Pancreas (tissue), 10 donors: Measurements from ENCODE around the gene ENKD1. TPM values are rescaled to one million over a fixed set of nuclear protein-coding genes. Genes with fewer than 3 reads are reported as not detected.

Experiments
- ATAC-seq, 4 donors: fragments of 200-7000 bp; cut with Tn5 transposase; one replicate each; pipeline versions ENCODE4 v1.8.0 to v1.9.1; 2020; ENCODE audit warnings: mild to moderate bottlenecking in 4 of 4, moderate library complexity in 4 of 4
- DNase-seq, 6 donors: peaks; one replicate each; pipeline ENCODE4 v3.0.0-alpha.2; 2020
- FAIRE-seq: peaks from 2 replicates; lab custom pipeline; 2012; peaks lifted over from hg19 to GRCh38; lab: Jason Lieb, UNC
- H3K27ac ChIP-seq, 4 donors: fragments of 200-600 bp; sonication (generic); 1 replicate in 3 of 4; 2 replicates in 1 of 4; pipeline versions ENCODE4 v1.5.0 to v1.8.0; 2020
- H3K27me3 ChIP-seq, 4 donors: fragments of 200-600 bp; one replicate each; pipeline ENCODE4 v1.8.0; 2021
- H3K36me3 ChIP-seq, 3 donors: fragments of 200-600 bp; sonication (generic) in 1 of 3; one replicate each; pipeline versions ENCODE4 v1.5.0 to v1.8.0; 2020 to 2021
- H3K4me1 ChIP-seq, 3 donors: fragments of 200-600 bp; one replicate each; pipeline ENCODE4 v1.8.0; 2021
- H3K4me3 ChIP-seq, 4 donors: fragments of 200-600 bp; sonication (generic) in 2 of 4; one replicate each; pipeline versions ENCODE4 v1.5.0 to v1.8.0; 2020 to 2021
- H3K9me3 ChIP-seq, 4 donors: fragments of 200-600 bp; one replicate each; pipeline ENCODE4 v1.8.0; 2021
- WGBS, 2 donors: extraction: QIAGEN DNeasy Blood & Tissue Kit; methylation state at CpG; one replicate each; pipeline ENCODE4 v1.1.7; 2013; 5-methylcytosine and 5-hydroxymethylcytosine counted together
- intact Hi-C, 3 donors: fragments of 100-400 bp; cut with DNase I; formaldehyde crosslinking; loops; one replicate each; pipeline versions ENCODE4 v1.11.1 to v1.14.2; 2022
- polyA plus RNA-seq, 2 donors: library from polyadenylated mRNA; stranded (reverse); fragments of 200-250 nt; gene quantifications; one replicate each; pipeline ENCODE4 v1.2.3, GENCODE V29; 2013
- total RNA-seq, 6 donors: library from RNA; stranded (reverse); fragmentation: NEBNext Ultra II Directional in 4 of 6; extraction: Animal tissue kit (Norgen Biotek cat#: 25700) in 4 of 6; gene quantifications; one replicate each; pipeline versions ENCODE4 v1.2.1 to v1.2.4, GENCODE V29; 2021 to 2023
- TF ChIP-seq, protein P1 (sequence below), 4 donors: fragments of 200-600 bp; sonication (generic) in 3 of 4; IDR thresholded peaks; one replicate each; pipeline versions ENCODE4 v1.5.0 to v1.8.0; 2021; ENCODE audit warnings: antibody characterized with exemption in 4 of 4
- donor health status: healthy with polysubstance abuse.
- donor health status: DM: no; HTN: no; CAD: no; lungs with moderate emphysema.
- donor health status: DM: no; HTN: no; CAD: no.
- donor health status: control.
- donor health status: control.
- donor health status: Bipolar disorder and iron deficiency.
- donor health status: DM: yes; HTN: yes; CAD: no.
- donor health status: DM: no; HTN: no; CAD: no.
- donor health status: DM: no; HTN: no; CAD: no.
- donor health status: DM: yes; HTN: yes; CAD: no.

ENKD1 gene
- total and polyA plus RNA-seq, 8 donors: 24.3 to 171 (median 47.5) TPM

GRCh38 chr16:67648088-67648763, 18.3 kb downstream of the ENKD1 start:
- intact Hi-C loops: no loop called here
- FAIRE-seq (no peak), DNase-seq (peak in 3 of 6 donors; percentile 18 to 67 (median 50)), ATAC-seq (no peak)
- no peak overlapping the region for H3K27ac ChIP-seq
- WGBS, 2 donors: 14 to 21% methylated on average over 46 to 65 of the region's 65 CpGs
- no peaks in the 10 kb centered on the region for H3K9me3 ChIP-seq
- H3K36me3 ChIP-seq: no peaks in the 10 kb centered on the region
- H3K4me3 ChIP-seq: no peak overlapping the region
- TF ChIP-seq, protein P1, sequence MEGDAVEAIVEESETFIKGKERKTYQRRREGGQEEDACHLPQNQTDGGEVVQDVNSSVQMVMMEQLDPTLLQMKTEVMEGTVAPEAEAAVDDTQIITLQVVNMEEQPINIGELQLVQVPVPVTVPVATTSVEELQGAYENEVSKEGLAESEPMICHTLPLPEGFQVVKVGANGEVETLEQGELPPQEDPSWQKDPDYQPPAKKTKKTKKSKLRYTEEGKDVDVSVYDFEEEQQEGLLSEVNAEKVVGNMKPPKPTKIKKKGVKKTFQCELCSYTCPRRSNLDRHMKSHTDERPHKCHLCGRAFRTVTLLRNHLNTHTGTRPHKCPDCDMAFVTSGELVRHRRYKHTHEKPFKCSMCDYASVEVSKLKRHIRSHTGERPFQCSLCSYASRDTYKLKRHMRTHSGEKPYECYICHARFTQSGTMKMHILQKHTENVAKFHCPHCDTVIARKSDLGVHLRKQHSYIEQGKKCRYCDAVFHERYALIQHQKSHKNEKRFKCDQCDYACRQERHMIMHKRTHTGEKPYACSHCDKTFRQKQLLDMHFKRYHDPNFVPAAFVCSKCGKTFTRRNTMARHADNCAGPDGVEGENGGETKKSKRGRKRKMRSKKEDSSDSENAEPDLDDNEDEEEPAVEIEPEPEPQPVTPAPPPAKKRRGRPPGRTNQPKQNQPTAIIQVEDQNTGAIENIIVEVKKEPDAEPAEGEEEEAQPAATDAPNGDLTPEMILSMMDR (IDR thresholded peaks at IDR 0.05): no peak
- H3K4me1 ChIP-seq: peaks cover 0 to 2% (median 2%) of the 10 kb centered on the region in 3 donors
- peaks cover 0 to 7% (median 0%) of the 10 kb centered on the region in 4 donors for H3K27me3 ChIP-seq

DNA sequence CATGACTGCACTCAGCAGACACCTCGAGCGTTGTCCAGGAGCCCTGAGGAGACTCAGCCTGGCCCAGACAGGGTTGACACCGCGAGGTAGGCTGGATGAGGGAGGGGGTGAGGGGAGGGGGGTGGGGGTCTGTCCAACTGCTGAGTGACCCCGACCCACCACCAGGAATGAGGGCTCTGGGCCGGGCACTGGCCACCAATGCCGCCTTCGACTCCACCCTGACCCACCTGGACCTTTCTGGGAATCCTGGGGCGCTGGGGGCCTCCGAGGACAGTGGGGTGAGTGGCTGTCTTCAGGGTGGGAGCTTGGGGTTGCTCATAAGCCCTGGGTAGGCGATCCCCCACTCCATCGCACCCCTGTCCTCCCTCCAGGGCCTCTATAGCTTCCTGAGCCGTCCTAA, 18.9 kb downstream of the ENKD1 start:
- DNase-seq (peak in 1 of 6 donors; percentile 49), ATAC-seq (no peak)
- H3K27me3 ChIP-seq: peaks cover 0 to 7% (median 0%) of the 10 kb centered on the region in 4 donors

DNA sequence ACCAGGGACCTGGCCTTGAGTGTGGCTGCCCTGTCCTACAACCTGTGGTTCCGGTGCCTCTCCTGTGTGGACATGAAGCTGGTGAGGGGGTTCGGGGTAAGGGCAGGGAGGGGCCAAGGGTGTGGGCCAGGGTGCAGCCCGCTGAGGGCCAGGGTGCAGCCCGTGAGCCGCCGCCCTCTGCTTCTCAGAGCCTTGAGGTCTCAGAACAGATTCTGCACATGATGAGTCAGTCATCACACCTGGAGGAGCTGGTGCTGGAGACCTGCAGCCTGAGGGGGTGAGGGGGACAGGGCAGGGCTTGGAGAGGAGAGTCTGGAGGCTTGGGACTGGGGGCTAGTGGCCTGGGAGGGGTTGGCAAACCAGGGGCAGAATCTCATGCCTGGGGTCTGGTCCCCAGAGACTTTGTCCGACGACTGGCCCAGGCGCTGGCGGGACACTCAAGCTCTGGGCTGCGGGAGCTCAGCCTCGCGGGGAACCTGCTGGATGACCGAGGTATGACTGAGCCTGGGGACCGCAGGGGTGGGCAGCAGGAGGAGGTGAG, 19.4 kb downstream of the ENKD1 start:
- no peaks in the 10 kb centered on the region for H3K9me3 ChIP-seq
- H3K4me3 ChIP-seq: no peak overlapping the region
- H3K36me3 ChIP-seq: no peaks in the 10 kb centered on the region
- FAIRE-seq (no peak), ATAC-seq (no peak), DNase-seq (peak in 1 of 6 donors; percentile 62)
- TF ChIP-seq, protein P1 (IDR thresholded peaks at IDR 0.05): no peak
- peaks cover 0 to 7% (median 0%) of the 10 kb centered on the region in 4 donors for H3K27me3 ChIP-seq
- no peak overlapping the region for H3K27ac ChIP-seq
- intact Hi-C loops: no loop called here
- 62 to 78% methylated on average over 15 of the region's 15 CpGs for WGBS, 2 donors
- H3K4me1 ChIP-seq: no peaks in the 10 kb centered on the region

More for the DNA sequence above, 18.9 kb downstream of the ENKD1 start:
- WGBS, 2 donors: 65 to 78% methylated on average over 9 to 13 of the region's 13 CpGs
- no peaks in the 10 kb centered on the region for H3K4me1 ChIP-seq
- no peak overlapping the region for H3K4me3 ChIP-seq
- intact Hi-C loops: no loop called here
- FAIRE-seq: no peak
- TF ChIP-seq, protein P1 (IDR thresholded peaks at IDR 0.05): no peak
- no peaks in the 10 kb centered on the region for H3K36me3 ChIP-seq
- no peak overlapping the region for H3K27ac ChIP-seq
- no peaks in the 10 kb centered on the region for H3K9me3 ChIP-seq

DNA sequence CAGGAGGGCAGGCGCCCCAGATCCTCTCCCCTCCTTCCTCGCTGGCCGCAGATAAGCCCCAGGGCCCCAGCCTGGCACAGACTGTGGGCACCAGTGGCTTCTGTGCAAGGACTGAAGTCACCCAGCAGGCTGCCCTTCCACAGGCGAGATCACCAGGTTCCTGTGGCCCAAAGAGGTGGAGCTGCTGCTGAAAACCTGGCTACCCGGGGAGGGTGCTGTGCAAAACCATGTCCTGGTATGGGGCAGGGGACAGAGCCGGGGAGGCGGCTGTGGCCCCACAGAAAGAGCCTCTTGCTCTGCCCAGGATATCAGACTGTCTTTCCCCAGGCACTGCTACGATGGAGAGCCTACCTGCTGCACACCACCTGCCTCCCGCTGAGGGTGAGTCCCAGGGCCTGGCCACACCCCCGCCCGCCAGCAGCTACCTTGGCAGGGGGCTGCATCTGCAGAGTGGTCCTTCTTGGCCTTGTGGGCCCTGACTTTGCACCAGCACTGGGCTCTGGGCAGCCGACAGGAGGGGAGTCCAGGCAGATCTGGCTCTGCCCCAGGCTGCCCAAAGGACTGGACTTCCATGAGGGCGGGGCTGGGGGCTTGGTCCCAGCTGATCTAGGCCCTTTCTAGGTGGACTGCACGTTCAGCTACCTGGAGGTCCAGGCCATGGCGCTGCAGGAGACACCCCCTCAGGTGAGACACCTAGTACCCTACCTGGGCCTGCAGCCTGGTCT, 21.0 kb downstream of the ENKD1 start:
- no peak for FAIRE-seq
- WGBS, 2 donors: 81 to 83% methylated on average over 13 to 15 of the region's 15 CpGs
- no peaks in the 10 kb centered on the region for H3K36me3 ChIP-seq
- peak overlapping the region in 1 of 4 donors; percentile 43 for H3K4me3 ChIP-seq
- DNase-seq: peak in 1 of 6 donors; percentile 64
- no peak for ATAC-seq
- H3K27ac ChIP-seq: no peak overlapping the region
- no peaks in the 10 kb centered on the region for H3K9me3 ChIP-seq
- peaks cover 0 to 7% (median 0%) of the 10 kb centered on the region in 4 donors for H3K27me3 ChIP-seq
- H3K4me1 ChIP-seq: no peaks in the 10 kb centered on the region
- intact Hi-C loops: no loop called here
- TF ChIP-seq, protein P1 (IDR thresholded peaks at IDR 0.05): no peak
